ENCODE results near the gene PCBP2.
"Not testable (repeated sequence)": the region's sequence is repeated elsewhere in the genome, so short reads cannot be mapped to it uniquely, and the experiment has no call there.

The PCBP2 gene

GRCh38 chr12:53451661-53452158, at the start of gene PCBP2:
Gene PCBP2, plus strand, starts transcription at chr12:53452102. Its CDS starts 2,699 bp downstream, at chr12:53454801.
- Histone ChIP-seq H3K9me3 (no peaks in the 10 kb centered on the region), H3K27me3 (no peaks in the 10 kb centered on the region), H3K27ac (peak within 1 kb of the TSS; percentile 89 to 90), H3K4me1 (peaks cover 0 to 23% (median 18%) of the 10 kb centered on the region in 4 donors), H3K4me3 (peak within 1 kb of the TSS; percentile 70 to 87), H3K36me3 (peaks cover 27 to 50% (median 43%) of the 10 kb centered on the region in 3 donors)
- TF ChIP-seq CTCF (IDR thresholded peaks at IDR 0.05) = peak; percentile 87 to 93
- peak; percentile 97 to 99 for DNase-seq
- intact Hi-C loops (cut with DNase I; ENCODE audit: low total_unique reads) = loop anchor here (2.0 kb wide), 1 partner anchor 49 kb away; the partner anchor contains the start of gene TARBP2

GRCh38 chr12:53402351-53402750, 49.6 kb upstream of the PCBP2 start:
- H3K27ac ChIP-seq; H3K9me3 ChIP-seq; H3K4me3 ChIP-seq; intact Hi-C loops (cut with DNase I; ENCODE audit: low total_unique reads); H3K27me3 ChIP-seq; DNase-seq: not testable (repeated sequence)
- H3K36me3 ChIP-seq = peaks cover 21 to 55% (median 26%) of the 10 kb centered on the region in 3 donors
- peaks cover 0 to 12% (median 3%) of the 10 kb centered on the region in 4 donors for H3K4me1 ChIP-seq

- intact Hi-C loops (cut with DNase I; ENCODE audit: low total_unique reads) = no loop called here
- Histone ChIP-seq H3K36me3 (peaks cover 26 to 60% (median 30%) of the 10 kb centered on the region in 3 donors), H3K4me3 (no peak overlapping the region), H3K9me3 (no peaks in the 10 kb centered on the region), H3K27me3 (no peaks in the 10 kb centered on the region), H3K27ac (no peak overlapping the region), H3K4me1 (peaks cover 0 to 12% (median 0%) of the 10 kb centered on the region in 4 donors)
- no peak for TF ChIP-seq CTCF (IDR thresholded peaks at IDR 0.05)
- no peak for DNase-seq
These were observed 49.0 kb upstream of the PCBP2 start for GRCh38 chr12:53402871-53403270.

GRCh38 chr12:53410951-53411350, 41.0 kb upstream of the PCBP2 start:
- Histone ChIP-seq H3K27me3 (no peaks in the 10 kb centered on the region), H3K27ac (no peak overlapping the region), H3K36me3 (peaks cover 62 to 89% (median 71%) of the 10 kb centered on the region in 3 donors), H3K4me1 (peaks cover 0 to 17% (median 2%) of the 10 kb centered on the region in 4 donors), H3K4me3 (no peak overlapping the region), H3K9me3 (no peaks in the 10 kb centered on the region)
- peak in 1 of 2 donors; percentile 44 for DNase-seq
- no peak for TF ChIP-seq CTCF (IDR thresholded peaks at IDR 0.05)
- intact Hi-C loops (cut with DNase I; ENCODE audit: low total_unique reads) = no loop called here

- peak in 1 of 2 donors; percentile 12 for DNase-seq
- Histone ChIP-seq H3K36me3 (peaks cover 39 to 62% (median 48%) of the 10 kb centered on the region in 3 donors), H3K27me3 (no peaks in the 10 kb centered on the region), H3K9me3 (no peaks in the 10 kb centered on the region), H3K4me3 (no peak overlapping the region), H3K27ac (no peak overlapping the region), H3K4me1 (peaks cover 0 to 18% (median 2%) of the 10 kb centered on the region in 4 donors)
- intact Hi-C loops (cut with DNase I; ENCODE audit: low total_unique reads) = no loop called here
- no peak for TF ChIP-seq CTCF (IDR thresholded peaks at IDR 0.05)
These were observed 38.3 kb upstream of the PCBP2 start for GRCh38 chr12:53413485-53414204.

GRCh38 chr12:53414756-53415417, 37.0 kb upstream of the PCBP2 start:
- Histone ChIP-seq H3K27ac (no peak overlapping the region), H3K4me3 (no peak overlapping the region), H3K27me3 (no peaks in the 10 kb centered on the region), H3K36me3 (peaks cover 27 to 50% (median 35%) of the 10 kb centered on the region in 3 donors), H3K9me3 (no peaks in the 10 kb centered on the region), H3K4me1 (peaks cover 0 to 18% (median 2%) of the 10 kb centered on the region in 4 donors)
- intact Hi-C loops (cut with DNase I; ENCODE audit: low total_unique reads) = no loop called here
- no peak for TF ChIP-seq CTCF (IDR thresholded peaks at IDR 0.05)
- DNase-seq = peak in 1 of 2 donors; percentile 7

- peaks cover 0 to 19% (median 2%) of the 10 kb centered on the region in 4 donors for H3K4me1 ChIP-seq
- DNase-seq = peak in 1 of 2 donors; percentile 19
- H3K27me3 ChIP-seq; intact Hi-C loops (cut with DNase I; ENCODE audit: low total_unique reads); H3K9me3 ChIP-seq; H3K27ac ChIP-seq; H3K4me3 ChIP-seq: not testable (repeated sequence)
- H3K36me3 ChIP-seq = peaks cover 17 to 40% (median 26%) of the 10 kb centered on the region in 3 donors
These were observed 36.0 kb upstream of the PCBP2 start for GRCh38 chr12:53415752-53416389.

GRCh38 chr12:53417291-53417816, 34.5 kb upstream of the PCBP2 start:
- H3K27me3 ChIP-seq; H3K9me3 ChIP-seq; H3K27ac ChIP-seq; intact Hi-C loops (cut with DNase I; ENCODE audit: low total_unique reads); H3K4me3 ChIP-seq; DNase-seq: not testable (repeated sequence)
- peaks cover 0 to 21% (median 7%) of the 10 kb centered on the region in 4 donors for H3K4me1 ChIP-seq
- H3K36me3 ChIP-seq = peaks cover 3 to 25% (median 11%) of the 10 kb centered on the region in 3 donors
